GM23338 (cell line): ENCODE results near the gene MCTP1. TPM values are rescaled to one million over a fixed set of nuclear protein-coding genes. Genes with fewer than 3 reads are reported as not detected.

Experiments used
- ATAC-seq: fragments of 200-7000 bp; cut with Tn5 transposase; 3 replicates; pipeline ENCODE4 v1.9.1; 2020
- DNase-seq: peaks from one replicate; pipeline ENCODE4 v3.0.0-alpha.2; 2015; ENCODE audit warnings: low spot score
- H2AFZ ChIP-seq: fragments of 200-600 bp; sonication (generic); 2 replicates; pipeline ENCODE4 v1.8.0; 2016; ENCODE audit warnings: antibody characterized with exemption, mild to moderate bottlenecking, moderate library complexity
- H3F3A ChIP-seq: fragments of 200-600 bp; sonication (generic); replicated peaks from 2 replicates; pipeline ENCODE4 v1.8.0; 2017; ENCODE audit warnings: antibody characterized with exemption, mixed run types, low read depth
- H3K27ac ChIP-seq: fragments of 200-600 bp; sonication (generic); 2 replicates; pipeline ENCODE4 v1.6.1; 2016; ENCODE audit warnings: low read depth
- H3K27me3 ChIP-seq: fragments of 200-600 bp; sonication (generic); 2 replicates; pipeline ENCODE4 v1.8.0; 2016; ENCODE audit warnings: mild to moderate bottlenecking, mixed run types, moderate library complexity; ENCODE audit not compliant: insufficient read depth
- H3K36me3 ChIP-seq: fragments of 200-600 bp; sonication (generic); 2 replicates; pipeline ENCODE4 v1.8.0; 2016; ENCODE audit warnings: mild to moderate bottlenecking; ENCODE audit not compliant: insufficient read depth
- H3K4me1 ChIP-seq: fragments of 200-600 bp; sonication (generic); 2 replicates; pipeline ENCODE4 v1.8.0; 2016; ENCODE audit warnings: mild to moderate bottlenecking, moderate library complexity; ENCODE audit not compliant: insufficient read depth
- H3K4me2 ChIP-seq: fragments of 200-600 bp; sonication (generic); 2 replicates; pipeline ENCODE4 v1.7.1; 2017; ENCODE audit warnings: mixed run types
- H3K4me3 ChIP-seq: fragments of 200-600 bp; sonication (generic); 2 replicates; pipeline ENCODE4 v1.6.1; 2016; ENCODE audit warnings: mixed run types
- H3K79me2 ChIP-seq: fragments of 200-600 bp; sonication (generic); replicated peaks from 2 replicates; pipeline ENCODE4 v1.8.0; 2017; ENCODE audit warnings: mild to moderate bottlenecking; ENCODE audit not compliant: insufficient read depth
- H3K9me2 ChIP-seq: fragments of 200-600 bp; sonication (generic); 2 replicates; pipeline ENCODE4 v1.8.0; 2017; ENCODE audit not compliant: insufficient read depth
- H4K20me1 ChIP-seq: fragments of 200-600 bp; sonication (generic); replicated peaks from 2 replicates; pipeline ENCODE4 v1.8.0; 2017; ENCODE audit warnings: mild to moderate bottlenecking; ENCODE audit not compliant: insufficient read depth
- H3K27ac Mint-ChIP-seq: 2 replicates; pipeline ENCODE4 v1.8.0; 2020; ENCODE audit warnings: inconsistent platforms, mild to moderate bottlenecking, moderate library complexity, mixed read lengths
- H3K27me3 Mint-ChIP-seq: 3 replicates; pipeline ENCODE4 v1.8.0; 2022; ENCODE audit warnings: low read depth, mild to moderate bottlenecking, moderate library complexity, mixed read lengths, inconsistent platforms; ENCODE audit not compliant: insufficient read depth, poor library complexity
- H3K36me3 Mint-ChIP-seq: 3 replicates; pipeline ENCODE4 v1.8.0; 2021; ENCODE audit warnings: low read depth, mild to moderate bottlenecking, inconsistent platforms, moderate library complexity, mixed read lengths
- H3K4me1 Mint-ChIP-seq: 3 replicates; pipeline ENCODE4 v1.8.0; 2020; ENCODE audit warnings: mild to moderate bottlenecking, inconsistent platforms, mixed read lengths
- H3K4me3 Mint-ChIP-seq: 3 replicates; pipeline ENCODE4 v1.8.0; 2021; ENCODE audit warnings: moderate library complexity, mild to moderate bottlenecking, inconsistent platforms, mixed read lengths
- H3K9me3 Mint-ChIP-seq: 3 replicates; pipeline ENCODE4 v1.8.0; 2020; ENCODE audit warnings: moderate library complexity, mild to moderate bottlenecking, inconsistent platforms, mixed read lengths
- CREB1 ChIP-seq: fragments of 250-450 bp; sonication (Bioruptor Pico); IDR thresholded peaks from 2 replicates; pipeline ENCODE4 v1.5.0; 2020; ENCODE audit warnings: low read depth, mild to moderate bottlenecking, moderate library complexity
- ETS1 ChIP-seq: IDR thresholded peaks from 2 replicates; pipeline ENCODE4 v1.6.1; 2016; ENCODE audit warnings: antibody characterized with exemption
- JUNB ChIP-seq: IDR thresholded peaks from one replicate; pipeline ENCODE4 v1.6.1; 2016; ENCODE audit warnings: antibody characterized with exemption; ENCODE audit not compliant: unreplicated experiment
- NANOG ChIP-seq: IDR thresholded peaks from 2 replicates; pipeline ENCODE4 v1.6.1; 2016; ENCODE audit warnings: antibody characterized with exemption, borderline replicate concordance
- POLR2AphosphoS5 ChIP-seq: IDR thresholded peaks from 2 replicates; pipeline ENCODE4 v1.6.1; 2016; ENCODE audit warnings: antibody characterized with exemption, low read depth
- STAT1 ChIP-seq: IDR thresholded peaks from one replicate; pipeline ENCODE4 v1.6.1; 2016; ENCODE audit warnings: antibody characterized with exemption; ENCODE audit not compliant: unreplicated experiment
- ZNF331 ChIP-seq: fragments of 250-450 bp; sonication (Bioruptor Pico); IDR thresholded peaks from 2 replicates; pipeline ENCODE4 v1.5.0; 2020; ENCODE audit warnings: low read depth, mild to moderate bottlenecking, moderate library complexity
- ZNF462 ChIP-seq: fragments of 250-450 bp; sonication (Bioruptor Pico); IDR thresholded peaks from 2 replicates; pipeline ENCODE4 v1.5.0; 2020; ENCODE audit warnings: mild to moderate bottlenecking, moderate library complexity
- polyA plus RNA-seq: library from polyadenylated mRNA; unstranded; fragments of >200 nt; fragmentation: Nextera tagmentation; extraction: Ambion mirVana; gene quantifications from 2 replicates; pipeline ENCODE4 v1.2.1, GENCODE V29; 2016
- total RNA-seq: library from RNA; depleted of rRNA; stranded (reverse); fragments of >200 nt; shearing (Covaris generic); gene quantifications from 2 replicates; pipeline ENCODE4 v1.2.3, GENCODE V29; 2014

Gene MCTP1
- total and polyA plus RNA-seq, 2 experiments from 2014 or later: 3.7 to 4.2 TPM

- TF ChIP-seq ZNF462 (no peak), ZNF331 (no peak), NANOG (no peak), CREB1 (CRISPR knock-in tag) (no peak)
These were observed 473.6 kb downstream of the MCTP1 start (continued) for GRCh38 chr5:94811331-94811730.

GRCh38 chr5:94810877-94811276, 474.0 kb downstream of the MCTP1 start:
- Histone ChIP-seq H3K4me3 (no peak overlapping the region), H3K27ac (no peak overlapping the region), H3K4me2 (no peak overlapping the region), H3F3A (no peaks in the 10 kb centered on the region), H3K79me2 (no peaks in the 10 kb centered on the region), H2AFZ (no peak overlapping the region), H3K36me3 (no peaks in the 10 kb centered on the region), H4K20me1 (no peaks in the 10 kb centered on the region), H3K9me2 (no peaks in the 10 kb centered on the region), H3K4me1 (no peaks in the 10 kb centered on the region), H3K27me3 (no peaks in the 10 kb centered on the region)
- Mint-ChIP-seq H3K4me1 (no peaks in the 10 kb centered on the region), H3K27ac (no peak overlapping the region), H3K27me3 (no peaks in the 10 kb centered on the region), H3K4me3 (no peak overlapping the region), H3K9me3 (no peaks in the 10 kb centered on the region), H3K36me3 (no peaks in the 10 kb centered on the region)
- ATAC-seq (no peak), DNase-seq (no peak)
- TF ChIP-seq STAT1: no peak
- no peak for TF ChIP-seq ETS1
- TF ChIP-seq ZNF462: no peak
- no peak for TF ChIP-seq POLR2AphosphoS5
- TF ChIP-seq ZNF331: no peak
- no peak for TF ChIP-seq JUNB
